HG02970 (cell line): ENCODE measurements around the gene CSNK1A1.

ENCODE experiments used
- ATAC-seq: cut with Tn5 transposase; IDR thresholded peaks from one replicate; pipeline ENCODE4 v1.9.1; 2021; ENCODE audit warnings: mild to moderate bottlenecking, moderate library complexity, moderate number of reproducible peaks; ENCODE audit not compliant: unreplicated experiment, low FRiP score

The CSNK1A1 gene

DNA sequence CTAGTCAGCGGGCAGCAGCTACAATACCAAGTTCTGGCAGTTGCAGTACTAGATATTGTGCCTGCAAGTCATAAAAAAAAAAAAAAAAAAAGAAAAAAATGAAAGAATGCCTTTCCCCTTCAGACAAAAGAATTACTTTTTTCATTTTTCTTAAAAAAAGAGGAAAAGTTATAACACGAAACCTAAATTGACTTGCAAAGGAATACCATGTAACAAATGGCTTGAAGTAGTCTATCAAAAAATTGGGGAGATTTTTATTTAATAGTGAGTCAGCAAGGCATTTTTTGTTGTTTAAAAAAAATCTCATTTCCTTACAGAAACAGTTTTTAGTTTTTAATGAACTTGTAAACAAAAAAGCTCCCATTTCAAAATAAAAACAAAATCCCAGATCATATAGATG, 55.6 kb downstream of the CSNK1A1 start:
- no peak for ATAC-seq

DNA sequence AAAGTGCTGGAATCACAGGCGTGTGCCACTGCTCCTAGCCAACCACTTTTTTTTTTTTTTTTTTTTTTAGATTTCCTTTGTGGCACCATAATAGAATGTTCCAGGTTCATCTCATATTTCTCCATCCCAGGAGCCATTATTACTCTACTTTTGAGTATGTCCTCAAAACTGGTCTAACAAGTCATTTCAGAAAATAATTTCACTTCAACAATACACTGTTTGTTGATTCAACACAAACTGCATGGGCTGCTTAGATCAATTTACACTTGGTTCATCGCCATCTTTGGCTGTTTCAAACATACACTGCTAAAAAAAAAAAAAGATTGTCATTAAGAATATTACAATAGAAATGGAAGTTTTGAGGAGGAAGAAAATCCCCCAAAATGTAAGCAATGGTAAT, 57.9 kb downstream of the CSNK1A1 start:
- no peak for ATAC-seq

DNA sequence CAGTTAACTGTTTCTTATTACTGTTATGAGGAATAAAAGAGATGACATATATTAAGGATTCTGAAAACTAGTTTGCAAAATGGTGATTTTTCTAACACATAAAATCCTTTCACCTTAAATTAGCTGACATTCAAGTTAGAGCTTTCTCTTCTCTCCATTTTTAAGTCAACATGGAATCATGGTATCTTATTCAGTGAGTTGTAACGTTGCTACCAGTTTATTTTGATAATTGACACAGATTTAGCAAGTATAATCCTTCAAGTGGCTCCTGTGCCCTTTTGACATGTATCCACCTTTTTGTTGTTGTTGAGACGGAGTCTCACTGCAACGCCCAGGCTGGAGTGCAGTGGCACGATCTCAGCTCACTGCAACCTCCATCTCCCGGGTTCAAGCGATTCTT, 58.5 kb downstream of the CSNK1A1 start:
- no peak for ATAC-seq

DNA sequence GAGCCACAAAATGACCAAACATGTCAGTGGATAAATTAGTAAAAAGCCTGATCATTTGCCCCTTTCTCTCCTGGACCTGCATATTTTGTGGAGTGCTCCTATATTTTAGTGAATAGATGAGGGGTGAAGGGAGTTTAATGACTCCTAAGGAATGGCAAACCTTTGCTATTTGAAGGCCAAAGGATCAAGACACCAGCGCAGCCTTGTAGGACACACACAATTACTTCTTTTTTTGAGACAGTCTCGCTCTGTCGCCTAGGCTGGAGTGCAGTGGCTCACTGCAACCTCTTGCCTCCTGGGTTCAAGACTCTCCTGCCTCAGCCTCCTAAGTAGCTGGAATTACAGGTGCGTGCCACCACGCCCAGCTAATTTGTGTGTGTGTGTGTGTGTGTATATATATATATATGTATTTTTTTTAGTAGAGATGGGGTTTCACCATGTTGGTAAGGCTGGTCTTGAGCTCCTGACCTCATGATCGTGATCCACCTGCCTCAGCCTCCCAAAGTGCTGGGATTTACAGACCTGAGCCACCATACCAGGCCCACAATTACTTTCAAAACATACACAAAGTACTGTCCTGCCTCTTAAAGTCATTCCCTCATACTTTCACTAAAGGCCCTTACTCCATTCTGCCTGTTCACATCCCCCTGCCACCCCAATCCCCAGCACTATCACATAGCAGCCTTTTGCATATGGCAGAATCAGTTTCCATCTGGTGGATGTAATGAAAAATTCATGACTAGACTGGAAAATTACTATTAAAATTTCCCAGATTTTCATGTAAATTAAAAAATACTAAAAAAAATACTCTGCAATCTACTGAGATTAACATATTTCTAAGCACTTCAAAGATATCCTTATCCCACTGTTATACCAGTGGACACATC, 60.4 kb downstream of the CSNK1A1 start:
- no peak for ATAC-seq

DNA sequence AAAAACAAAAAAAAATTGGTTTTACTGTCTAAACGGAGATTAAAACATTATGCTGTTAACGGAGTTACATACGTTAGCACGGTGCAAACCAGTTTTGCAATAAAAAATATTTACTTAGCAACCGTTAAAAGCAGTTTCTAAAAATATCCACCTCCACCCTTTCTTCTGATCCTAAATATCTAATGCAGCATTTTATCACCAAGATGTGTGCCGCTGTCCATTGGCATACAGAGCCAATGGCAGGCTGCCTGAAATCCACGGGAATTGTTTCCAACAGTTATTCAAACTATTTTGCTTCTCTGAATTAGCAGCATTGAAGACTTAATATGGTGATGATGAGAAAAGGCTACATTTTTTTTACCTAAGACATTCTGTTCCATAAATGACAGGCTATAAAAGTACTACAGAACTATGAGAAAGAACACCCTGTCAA, 61.6 kb downstream of the CSNK1A1 start:
- ATAC-seq = no peak

DNA sequence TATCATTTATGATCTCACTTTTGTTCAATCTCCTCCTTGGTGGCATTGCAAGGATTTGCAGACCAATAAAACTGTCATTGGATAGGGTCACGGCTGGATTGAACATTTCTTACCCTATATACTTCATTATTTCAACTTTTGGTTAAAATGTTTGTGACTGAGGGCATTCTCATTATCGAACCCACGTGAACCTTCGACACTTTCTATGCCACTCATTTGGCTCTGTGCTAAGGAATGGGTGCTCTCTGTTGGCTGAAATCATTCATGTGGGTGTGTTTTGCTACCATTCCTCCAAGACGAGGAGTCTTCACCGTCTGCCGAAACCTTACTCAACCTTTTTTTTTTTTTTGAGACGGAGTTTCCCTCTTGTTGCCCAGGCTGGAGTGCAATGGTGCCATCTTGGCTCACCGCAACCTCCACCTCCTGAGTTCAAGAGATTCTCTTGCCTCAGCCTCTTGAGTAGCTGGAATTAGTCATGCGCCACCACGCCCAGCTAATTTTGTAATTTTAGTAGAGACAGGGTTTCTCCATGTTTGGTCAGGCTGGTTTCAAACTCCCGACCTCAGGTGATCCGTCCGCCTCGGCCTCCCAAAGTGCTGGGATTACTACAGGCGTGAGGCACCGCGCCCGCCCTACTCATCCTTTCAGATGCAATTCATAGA, 62.5 kb downstream of the CSNK1A1 start:
- no peak for ATAC-seq

DNA sequence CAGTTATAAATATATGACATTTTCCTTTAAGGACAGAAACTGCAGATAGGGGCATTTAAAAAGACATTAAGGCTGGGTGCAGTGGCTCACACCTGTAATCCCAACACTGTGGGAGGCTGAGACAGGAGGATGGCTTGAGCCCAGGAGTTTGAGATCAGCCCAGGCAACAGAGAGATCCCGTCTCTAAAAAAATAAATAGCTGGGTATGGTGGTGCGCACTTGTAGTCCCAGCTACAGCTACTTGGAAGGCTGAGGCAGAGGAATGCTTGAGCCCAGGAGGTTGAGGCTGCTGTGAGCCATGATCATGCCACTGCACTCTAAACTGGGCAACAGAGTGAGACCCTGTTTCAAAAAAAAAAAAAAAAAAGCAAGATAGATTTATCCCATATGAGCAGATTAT, 63.6 kb downstream of the CSNK1A1 start:
- ATAC-seq = no peak

DNA sequence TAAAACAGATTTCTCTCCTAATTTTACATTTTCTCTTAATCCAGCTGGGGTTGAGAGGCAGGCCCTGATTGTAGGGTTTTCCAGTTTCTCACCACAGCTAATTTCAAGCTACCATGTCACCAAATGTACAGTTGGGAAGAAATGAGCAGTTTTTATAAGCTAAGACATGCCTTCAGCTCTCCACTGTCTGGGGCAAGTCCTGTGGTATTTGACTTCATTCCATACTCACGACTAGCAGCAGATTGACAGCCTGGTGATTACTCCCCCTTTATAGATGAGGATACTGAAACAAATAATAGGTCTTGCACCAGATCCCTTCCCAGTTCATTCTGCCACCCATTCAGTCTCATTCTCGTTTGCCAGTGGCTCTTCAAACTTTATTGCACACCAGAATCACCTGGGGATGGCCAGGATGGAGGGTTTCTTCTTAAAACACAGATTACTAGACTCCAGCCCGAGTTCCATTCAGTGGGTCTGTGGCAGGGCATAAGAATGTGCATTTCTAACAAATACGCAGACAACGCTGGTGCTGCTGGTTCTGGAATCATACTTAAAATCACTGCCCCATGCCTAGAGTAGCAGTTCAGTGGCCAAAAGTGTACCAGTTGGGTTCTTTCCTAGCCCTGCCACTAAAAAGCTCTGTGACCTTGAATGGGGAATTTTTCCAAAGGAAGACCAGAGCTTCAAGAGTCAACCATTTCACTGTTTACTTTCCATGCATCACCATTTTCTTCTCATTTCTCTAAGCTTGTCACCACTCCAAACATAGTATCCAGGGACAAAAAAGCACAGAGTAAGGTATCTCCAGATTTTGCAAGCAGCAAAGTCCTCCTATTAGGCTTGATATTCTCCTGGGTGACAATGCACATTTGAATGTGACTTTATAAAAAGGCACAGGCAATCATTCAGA, 64.3 kb downstream of the CSNK1A1 start:
- ATAC-seq = no peak

DNA sequence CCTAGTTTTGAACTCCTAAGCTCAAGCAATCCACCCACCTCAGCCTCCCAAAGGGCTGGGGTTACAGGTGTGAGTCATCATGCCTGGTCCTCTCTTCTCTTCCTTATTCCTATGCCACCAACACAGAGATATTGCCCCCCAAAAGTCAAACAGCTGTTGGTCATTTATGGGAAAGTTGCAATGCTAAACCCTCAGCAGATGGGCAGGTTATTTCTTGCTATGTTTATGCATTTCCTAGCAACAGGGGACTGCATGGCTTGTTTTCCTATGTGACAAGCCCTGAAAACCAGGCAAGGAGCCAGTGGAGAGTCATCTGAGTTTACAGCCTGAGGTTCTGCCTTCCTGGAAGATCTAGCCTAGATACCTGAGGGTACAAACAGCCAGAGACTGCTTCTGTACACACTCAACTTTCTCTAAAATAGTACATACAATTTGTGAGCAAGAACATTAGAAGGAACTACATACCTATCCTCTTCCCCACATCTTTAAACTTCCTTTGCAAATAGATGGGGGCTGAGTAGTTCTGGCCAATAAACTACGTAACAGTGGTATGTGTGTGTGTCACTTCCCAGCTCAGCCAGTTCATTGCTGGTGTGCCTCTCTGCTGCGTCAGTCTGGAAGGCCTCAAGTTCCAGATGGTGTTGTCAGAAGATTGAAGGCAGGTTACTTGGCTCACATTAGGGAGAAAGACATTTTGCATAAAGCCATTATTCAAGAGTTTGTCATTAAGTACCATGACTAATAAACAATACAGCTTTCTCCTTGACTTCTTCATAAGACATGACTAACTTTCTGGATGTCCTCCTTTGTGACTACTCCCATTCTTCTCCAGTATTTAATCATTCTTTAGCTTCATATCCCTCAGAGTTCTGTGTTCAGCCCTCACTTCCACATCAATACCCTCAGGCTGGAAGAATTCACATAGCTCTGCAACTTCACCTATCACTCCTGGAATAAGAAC, 65.3 kb downstream of the CSNK1A1 start:
- no peak for ATAC-seq

DNA sequence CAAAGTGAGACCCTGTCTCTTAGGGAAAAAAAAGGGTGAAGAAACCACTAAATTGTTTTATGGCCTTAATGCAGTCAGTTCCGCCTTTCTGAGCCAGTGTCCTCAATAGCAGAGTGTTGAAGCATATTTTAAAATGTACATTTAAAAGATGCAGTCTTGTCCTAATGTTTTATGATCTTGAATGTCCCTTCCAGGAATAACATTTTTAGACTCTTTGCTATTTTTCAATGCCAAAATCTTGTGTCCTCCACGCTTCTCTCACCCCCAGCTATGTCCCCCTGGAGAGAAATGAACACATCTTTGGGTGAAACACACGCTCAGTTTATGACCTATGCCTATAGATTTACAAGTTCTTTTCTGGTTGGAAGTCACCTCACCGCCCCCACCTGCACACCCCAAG, 69.8 kb downstream of the CSNK1A1 start:
- ATAC-seq = no peak

DNA sequence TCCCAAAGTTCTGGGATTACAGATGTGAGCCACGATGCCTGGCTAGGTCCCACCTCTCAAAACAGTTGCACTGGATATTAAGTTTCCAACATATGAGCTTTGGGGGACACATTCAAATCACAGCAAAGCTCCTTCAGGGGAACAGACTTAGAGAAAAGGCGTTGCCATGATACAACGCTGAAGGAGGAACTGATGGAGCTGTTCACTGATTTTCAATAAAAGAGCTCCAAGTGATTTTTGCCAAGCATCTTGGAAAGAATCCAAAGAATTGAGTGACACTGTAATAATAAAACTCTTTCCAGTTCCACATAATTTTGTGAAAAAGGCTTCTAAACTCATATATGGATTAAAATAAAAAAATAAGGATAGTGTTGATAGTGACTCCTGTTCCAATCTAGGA, 72.5 kb downstream of the CSNK1A1 start:
- ATAC-seq = no peak

DNA sequence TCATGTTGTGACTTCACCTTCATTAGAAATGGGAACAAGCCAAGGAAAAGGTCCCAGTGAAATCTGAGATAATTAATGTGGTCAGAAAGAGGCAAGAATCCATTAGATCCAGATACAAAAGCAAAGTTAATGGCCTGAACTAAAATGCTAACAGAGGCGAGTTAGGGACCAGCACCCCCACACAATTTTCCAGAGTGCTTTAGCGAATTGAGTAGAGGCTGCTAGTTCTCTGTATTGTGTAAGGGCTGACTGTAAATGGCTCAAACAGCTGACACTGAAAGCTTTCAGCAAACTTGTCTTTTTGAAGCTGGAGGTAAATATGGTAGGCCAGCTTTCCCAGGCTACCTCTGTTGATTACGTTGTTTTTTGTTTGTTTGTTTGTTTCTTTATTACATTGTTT, 75.5 kb downstream of the CSNK1A1 start:
- no peak for ATAC-seq

DNA sequence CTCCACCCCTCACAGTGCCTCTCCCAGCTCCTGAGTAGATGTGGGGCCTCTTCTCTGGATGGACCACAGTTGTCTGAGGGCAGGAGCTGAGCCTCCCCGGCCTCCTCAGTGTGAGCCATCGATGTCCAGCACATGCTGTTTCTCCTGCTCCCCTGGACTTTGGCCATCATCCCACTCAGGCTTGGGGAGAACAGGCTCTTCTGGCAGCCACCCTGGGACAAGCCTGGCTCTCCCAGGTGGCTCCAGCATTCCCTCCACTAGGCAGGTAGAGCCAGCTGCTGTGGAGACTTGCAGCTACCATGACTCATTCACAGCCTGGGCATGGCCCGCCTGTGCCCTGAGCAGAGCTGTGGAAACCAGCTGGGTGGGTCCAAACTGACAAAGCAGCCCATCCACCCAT, 77.0 kb downstream of the CSNK1A1 start:
- ATAC-seq = no peak

DNA sequence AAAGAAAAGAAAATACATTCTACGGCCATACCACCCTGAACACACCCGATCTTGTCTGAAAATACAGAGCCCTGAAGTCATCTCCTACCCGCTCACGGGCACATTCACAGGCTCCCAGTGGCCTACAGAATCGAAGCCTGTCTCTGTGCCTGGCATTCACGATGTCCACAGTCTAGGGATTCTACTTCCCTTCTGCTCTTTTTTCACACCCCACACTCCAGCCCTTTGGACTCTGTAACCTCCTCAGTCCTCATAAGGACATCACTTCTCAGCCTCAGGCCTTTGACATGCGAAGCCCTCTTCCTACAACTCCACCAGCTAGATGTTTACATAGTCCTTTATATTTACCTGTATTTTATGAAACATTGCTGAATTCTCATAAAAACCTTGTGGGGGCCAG, 77.8 kb downstream of the CSNK1A1 start:
- no peak for ATAC-seq

DNA sequence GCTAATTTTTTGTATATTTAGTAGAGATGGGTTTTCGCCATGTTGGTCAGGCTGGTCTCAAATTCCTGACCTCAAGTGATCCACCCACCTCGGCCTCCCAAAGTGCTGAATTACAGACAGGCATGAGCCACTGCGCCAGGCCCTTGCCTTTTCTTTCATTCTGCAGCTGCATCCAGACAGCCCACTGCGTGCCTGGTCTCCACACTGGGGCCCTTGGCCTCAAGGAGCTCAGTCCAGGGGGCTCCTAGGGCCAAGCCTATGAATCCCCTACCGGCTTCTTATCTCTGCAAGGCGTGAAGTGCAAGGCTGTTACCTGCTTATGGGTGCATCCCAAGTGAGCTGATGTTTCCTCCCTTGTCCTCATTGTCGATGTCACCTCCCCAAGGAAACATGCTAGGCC, 78.8 kb downstream of the CSNK1A1 start:
- no peak for ATAC-seq

DNA sequence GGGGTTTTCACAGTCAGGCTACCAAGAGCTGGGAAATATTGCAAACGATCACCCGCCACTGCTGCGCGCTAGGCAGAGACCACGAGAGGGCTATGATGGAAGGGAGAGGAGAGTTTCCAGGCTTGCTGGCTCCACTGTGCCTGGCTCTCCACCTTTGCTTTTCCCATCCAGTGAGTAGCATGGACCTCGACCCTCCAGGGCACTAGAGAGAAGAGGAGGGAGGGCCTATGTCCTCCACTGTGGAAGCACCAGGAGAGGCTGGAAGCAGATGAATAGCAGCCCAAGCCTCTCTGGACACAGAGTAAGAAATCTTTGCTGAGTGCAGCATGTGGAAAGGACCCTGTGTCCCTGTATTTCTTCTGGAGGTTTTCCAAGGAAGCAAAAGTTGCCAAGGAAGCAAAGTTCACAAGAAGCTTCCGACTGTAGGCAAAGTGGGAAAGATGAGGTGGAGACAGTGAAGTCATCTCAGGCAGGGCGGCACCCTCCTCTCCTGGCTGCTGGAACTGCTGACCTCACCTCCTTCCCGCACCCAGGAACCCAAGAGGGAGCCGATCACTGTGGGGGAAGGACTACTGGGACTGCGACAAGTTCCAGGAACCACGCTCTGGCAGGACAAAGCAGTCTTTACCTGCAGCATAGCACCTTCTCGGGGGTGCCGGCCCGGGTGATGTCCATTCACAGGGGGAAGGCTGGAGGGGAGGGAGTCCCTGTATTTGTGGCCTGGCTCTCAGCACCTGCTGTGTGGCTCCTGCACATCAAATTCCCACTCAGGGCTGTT, 79.6 kb downstream of the CSNK1A1 start:
- ATAC-seq = no peak

DNA sequence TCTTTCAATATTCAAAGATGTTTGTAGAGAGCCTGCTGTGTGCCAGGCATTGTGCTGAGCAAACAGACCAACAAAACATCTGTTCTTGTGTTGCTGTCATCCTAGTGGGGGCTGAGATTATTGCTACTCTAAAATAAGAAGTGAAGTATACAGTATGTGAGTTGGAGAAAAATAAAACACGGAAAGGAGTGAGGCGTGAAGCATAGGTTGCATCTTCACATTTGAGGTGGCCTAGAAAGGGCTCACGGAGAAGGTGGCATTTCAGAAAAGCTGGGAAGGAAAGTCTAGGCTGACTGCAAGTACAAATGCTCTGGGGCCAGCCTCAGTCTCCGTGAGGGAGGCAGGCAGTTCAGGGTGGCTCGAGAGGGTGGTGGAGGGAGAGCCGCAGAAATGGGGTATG, 80.3 kb downstream of the CSNK1A1 start:
- ATAC-seq = no peak

DNA sequence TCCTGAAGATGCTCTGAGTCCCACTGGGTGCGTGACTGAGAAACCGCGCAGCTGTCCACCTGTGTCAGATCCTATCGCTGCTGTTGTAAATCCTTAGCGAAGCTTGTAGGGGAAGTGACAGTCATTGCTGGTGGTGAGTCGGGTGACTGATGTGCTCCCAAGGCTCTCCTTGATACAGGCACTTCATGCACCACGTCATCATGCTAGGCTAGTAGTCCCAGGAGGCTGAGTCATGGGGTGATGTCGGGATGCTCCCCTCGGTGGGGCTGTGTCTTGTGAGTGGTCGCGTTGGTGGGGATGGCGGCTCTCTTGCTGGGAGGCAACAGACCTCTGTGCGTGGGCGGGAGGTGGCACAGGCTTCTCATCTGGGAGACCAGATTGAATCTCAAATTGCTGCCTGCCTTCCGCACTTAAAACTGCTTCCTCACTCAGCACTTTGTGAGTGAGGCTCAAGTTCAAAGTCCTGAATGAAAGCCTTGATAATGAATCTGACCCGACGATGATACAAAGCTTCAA, 84.7 kb downstream of the CSNK1A1 start:
- no peak for ATAC-seq
